GM19455 (cell line): ENCODE data around the gene CHST10.
A peak's percentile ranks its signal among the peaks of the same experiment; 100 is the strongest.
"Not testable (repeated sequence)": the region's sequence is repeated elsewhere in the genome, so short reads cannot be mapped to it uniquely, and the experiment has no call there.

Experiments used
- ATAC-seq: cut with Tn5 transposase; IDR thresholded peaks from one replicate; pipeline ENCODE4 v1.9.1; 2021; ENCODE audit not compliant: unreplicated experiment

Gene CHST10

DNA sequence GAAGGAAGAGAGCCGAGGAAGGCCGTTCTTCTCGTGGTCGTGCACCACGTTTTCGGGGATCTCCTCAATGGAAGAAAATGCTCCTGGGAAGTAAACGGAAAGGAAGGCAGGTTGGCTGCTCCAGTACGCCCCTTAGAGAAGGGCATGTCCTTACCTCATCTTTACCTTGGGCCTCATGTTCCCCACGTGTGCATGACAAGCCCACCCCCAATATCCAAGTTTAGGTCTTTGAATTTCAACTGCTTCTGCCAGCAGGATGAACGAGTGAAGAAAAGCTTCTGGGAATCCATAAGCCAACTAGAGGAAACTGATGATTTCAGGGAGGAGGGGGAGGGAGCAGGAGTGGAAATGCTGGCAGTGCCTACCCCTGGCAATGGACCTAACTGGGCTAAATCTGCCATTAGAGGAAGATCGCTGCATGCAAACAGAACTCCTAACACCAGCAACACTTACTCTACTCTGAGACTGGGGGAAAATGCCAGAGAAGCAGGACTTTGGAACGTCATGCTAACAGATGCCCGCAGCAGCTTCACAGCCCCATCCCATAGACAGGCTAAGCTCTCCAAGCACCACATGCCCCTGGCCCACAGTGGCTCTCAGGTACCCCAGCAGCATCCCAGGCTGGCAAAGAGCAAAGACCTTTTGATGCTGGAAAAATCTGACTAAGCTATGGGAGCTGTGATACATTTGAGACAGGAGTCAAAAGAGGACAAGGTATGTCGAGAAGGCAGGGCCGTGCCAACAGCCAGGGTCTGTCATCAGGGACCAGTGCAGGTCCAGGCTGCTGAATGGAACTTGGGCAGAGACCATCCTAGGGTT, 21.7 kb downstream of the CHST10 start:
- no peak for ATAC-seq

DNA sequence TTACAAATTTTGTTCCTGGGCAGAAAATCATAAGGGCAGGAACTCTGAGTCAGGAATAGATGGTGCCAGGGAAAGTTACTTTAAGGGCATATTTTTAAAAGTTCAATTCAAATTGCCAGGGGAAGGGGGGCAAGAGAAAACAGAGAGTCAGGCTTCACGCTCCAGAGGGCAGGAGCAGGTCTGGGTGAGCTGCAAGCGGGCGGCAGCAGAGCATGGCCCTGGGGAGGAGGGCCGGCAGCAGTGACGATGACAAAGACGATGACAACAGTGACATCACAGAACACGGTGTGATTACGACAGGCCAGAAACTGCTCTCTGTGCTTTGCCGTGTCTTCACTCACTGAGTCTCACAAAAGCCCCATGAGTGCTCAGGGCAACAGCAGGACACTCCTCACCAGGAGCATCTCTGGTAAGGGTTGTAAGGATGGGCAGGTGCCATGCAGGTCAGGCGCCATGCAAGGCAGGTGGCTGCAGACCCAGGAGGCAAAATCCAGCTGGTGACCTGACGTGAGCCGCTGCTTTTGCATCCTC, 23.3 kb downstream of the CHST10 start:
- peak; percentile 35 for ATAC-seq

DNA sequence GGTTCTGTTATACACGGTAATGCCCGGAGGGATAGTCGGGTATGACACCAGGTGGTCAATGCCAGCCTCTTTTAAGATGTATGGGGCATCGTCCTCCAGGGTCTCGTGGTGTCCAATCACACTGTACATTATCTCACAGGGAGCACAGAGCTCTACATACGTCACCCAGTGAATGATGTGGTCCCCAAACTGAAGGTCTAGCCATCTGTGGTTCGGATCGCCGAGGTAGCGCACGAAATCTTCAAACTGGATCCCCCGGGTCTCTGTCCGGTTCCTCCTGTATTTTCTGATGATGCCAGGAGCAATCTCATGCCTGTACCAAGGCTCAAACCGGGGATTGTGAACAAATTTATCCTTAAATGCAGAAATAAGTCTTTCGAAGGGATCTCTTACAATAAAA, 24.1 kb downstream of the CHST10 start:
- no peak for ATAC-seq

DNA sequence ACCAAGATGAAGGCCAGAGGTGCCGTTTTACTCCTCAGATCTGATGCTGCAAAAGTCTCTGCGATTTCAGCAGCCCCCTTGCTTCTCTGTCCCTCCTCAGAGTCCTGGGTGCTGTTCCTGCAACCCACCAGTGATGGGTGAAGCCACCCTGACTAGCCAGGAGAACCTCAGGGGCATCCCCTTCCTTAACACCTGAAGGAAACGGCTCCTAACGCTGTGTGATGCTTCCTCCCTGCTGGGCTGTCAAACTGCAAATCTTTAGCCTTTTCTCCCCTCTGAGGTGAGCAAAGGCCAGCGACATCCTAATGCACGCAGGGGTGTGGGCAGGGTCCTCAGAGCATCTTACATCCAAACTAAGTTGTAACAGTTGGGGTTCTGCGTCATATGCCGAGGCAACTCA, 24.8 kb downstream of the CHST10 start:
- no peak for ATAC-seq

DNA sequence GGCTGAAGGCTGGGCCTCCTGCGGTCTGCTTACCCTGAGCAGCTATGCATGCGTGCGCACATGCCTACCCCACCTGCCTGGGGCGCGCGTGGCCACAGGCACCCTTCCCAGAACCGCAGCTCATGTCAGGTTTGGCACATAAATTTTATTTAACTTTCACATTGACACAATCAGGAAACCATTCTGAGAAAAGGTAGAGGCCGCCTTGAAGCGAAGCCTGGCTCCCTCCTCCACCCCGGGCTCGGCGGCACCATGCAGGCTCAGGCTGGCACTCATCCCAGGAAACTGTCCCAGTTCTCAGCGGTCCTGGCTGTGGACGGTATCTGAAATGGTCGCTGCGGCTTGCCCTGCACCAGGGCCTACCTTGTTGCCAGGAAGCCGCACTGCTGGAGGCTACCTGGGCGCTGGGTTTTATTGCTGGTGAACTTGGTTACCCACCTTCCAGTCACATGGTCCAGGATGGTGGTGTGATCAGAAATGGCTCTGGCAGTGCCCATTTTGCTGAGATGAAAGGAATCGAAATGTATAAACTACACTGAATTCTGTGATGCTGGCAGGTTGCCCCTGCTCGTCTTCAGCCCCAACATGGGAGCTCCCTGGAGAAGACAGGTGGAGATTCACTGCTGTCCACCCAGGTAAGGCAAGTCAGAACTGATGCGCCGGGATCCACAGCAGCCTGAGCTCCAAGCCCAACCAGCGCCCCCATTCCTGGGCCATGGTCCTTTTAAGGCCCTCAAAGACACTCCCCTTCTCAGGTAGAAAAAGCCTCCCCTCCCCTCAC, 25.5 kb downstream of the CHST10 start:
- no peak for ATAC-seq

DNA sequence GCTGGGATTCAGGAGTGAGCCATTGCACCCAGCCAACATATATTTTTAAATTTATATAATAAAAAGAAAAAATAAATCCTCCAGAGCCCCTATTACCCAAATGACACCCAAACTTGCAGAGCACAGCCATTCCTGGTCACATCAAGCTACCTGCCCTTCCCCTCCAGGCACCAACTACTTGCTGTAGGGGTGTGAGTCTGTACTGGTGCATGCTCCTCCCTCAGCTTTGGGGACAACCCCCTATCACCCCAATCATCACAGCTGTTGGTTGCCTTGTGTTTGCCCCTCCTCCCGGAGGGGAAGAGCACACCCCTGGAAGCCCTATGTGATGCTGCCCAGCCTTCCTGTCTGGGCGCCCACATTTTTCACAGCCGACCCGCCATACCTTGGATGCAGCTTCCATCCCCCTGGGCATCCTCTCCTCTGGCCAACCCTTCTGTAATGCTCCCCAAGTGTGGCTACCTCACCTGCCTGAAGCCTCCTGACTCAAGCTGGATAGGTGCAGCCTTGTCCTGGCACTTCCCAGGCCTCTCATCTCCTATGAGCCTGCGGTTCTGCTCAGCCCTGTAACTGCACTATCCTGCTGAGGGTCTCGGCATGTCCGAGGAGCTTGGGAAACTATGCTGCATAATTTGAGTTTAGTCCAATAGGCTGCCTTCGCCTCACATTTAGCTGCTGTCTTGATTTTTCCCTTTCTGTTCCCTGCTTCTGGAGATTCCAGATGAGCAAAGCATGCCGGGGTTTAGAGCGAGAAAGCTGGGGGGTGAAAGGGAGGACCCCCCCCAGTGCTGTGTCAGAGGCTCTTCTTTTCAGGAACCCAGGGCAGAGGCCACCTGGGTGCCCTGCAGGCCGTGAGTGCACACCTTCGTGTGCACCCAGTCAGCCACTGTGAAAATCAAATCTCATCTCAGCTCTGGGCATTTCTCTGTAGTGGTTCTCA, 27.2 kb downstream of the CHST10 start:
- ATAC-seq, result no peak

DNA sequence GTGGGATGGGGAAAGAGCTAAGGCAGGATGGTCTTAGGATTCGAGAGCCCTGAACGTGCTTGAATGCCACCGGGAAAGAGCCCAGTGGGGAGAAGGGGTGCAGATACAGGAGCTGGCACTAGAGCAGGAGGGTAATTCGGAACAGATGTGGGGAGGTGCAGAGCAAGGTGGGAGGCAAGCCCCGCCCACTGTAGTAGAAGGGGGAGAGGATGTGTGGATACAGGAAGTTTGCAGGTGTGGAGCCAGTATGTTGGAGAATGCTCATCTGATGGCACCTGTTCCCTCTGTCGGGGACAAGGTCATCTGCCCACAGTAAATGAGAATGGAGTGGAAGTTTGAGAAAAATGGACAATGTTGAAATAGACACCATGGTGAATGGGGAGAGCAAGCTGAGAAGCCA, 28.8 kb downstream of the CHST10 start:
- ATAC-seq, result no peak

DNA sequence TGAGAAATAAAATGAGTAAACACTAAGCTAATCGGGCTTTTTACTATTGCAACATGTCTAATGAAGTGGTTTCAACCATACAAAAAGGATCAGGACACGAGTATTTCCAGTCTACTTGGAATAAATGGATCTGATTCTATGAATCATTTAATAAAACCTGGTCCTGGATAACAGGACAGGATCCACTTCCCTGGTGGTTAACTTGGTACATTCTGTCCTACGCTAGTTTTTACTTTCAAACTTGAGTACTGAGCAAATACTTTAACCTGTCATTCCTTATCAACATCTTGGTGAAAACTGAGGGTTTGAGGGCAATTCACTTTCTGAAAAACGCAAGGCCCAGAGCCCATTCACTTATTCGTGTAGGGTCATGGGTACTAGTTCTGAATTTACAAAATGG, 33.5 kb downstream of the CHST10 start:
- no peak for ATAC-seq

DNA sequence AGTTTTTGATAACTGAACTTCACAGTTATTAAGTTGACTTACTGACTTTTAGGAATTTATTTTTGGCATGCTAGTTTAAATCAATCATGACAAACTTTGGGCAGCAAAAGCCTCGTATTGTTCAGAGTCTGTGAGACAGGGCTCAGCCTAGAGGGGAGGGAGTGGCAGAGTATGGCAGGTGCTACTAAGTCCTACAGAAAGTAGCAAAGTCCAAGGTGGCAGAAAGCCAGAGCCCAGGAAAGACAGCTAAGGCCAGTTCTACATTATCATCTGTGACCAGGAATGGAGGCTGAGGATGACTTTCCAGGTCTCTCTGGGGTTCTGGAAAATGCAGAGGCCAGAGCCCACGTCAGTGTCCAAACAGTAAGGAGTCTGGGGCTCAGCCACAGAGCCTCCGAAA, 34.2 kb downstream of the CHST10 start:
- ATAC-seq, result no peak

DNA sequence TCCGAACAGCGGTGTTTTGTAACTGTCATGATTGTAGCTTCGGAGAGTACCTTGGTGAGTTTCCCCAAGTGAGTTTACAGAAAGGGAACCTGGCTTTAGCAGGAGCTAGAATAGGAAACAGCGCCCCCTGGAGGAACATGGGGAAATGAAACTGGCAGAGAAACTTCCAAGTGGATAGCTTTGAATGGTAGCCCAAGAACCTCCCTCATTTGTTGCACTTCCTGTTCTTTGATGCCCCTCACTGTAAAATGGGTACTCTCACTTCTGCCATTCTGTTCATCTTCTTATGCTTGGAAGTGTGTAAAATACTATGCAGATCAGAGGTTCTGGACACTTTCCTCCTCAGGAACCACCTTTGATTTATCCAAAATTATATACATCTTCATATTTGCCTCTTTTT, 36.2 kb downstream of the CHST10 start:
- no peak for ATAC-seq

DNA sequence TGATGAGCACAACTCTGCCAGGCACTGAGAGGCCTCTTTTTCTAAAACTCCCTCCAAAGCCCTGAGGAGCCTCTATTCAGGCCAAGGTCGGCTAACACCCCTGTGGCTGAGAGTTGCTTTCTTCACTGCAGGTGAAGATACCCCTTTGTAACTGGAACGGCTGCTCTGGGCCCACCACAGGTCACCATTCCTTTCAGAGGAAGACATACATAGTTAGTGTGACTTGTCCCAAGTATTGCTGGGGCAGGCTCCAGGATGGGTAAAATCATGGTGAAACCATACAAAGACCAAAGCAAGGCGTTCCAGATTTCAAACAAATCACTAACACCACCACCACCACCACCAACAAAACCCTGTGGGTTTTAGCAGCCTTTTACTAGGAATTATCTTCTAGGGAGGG, 36.8 kb downstream of the CHST10 start:
- no peak for ATAC-seq

DNA sequence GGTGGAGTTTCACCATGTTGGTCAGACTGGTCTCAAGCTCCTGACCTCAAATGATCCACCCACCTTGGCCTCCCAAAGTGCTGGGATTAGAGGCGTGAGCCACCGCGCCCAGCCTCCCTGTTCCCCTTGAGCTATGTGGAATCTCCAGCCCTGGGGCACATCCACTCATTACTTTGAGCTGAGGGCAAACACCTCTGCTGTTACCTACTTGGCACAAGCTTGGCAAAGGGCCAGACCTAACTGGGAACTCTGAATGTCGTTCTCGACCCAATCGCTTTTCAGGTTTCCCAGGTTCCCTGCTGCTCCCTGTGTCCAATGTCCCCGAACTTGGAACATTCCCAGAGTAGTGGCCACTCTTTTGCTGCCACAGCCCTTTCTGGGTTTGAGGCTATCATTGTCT, 40.6 kb downstream of the CHST10 start:
- no peak for ATAC-seq

DNA sequence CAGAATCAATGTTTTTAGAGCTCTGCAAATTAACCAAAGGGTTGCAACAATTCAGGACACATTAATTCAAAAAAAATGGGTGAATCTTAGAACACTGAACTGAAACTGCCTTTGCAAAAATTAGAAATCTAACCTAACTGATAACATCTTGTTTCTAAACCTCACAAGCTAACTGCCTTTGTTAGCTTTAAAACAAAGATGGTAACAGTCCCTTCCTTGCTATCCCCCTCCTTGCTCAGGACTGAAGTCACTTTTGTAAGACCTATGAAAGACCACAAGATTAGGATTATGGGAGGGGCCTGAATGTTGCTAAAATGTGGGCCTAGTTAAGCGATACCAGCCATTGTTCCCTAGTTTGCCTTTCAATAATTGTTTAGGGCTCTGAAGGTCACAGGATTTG, 50.3 kb downstream of the CHST10 start:
- ATAC-seq, result no peak

DNA sequence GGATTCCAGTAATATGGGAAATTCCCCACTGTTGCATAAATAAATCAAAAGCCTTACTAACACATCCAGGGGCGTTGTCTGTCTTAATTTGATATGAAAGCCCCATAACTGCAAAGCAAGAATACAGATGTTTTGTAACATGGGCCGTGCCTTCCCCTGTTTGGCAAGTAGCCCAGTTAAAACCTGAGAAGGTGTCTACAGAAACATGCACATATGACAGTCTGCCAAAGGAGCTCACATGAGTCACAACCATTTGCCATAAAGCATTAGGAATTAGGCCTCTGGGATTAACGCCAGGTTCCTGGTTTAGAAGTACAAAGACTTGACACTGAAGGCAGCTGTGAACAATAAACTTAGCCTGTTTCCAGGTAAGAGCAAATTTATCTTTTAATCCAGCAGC, 52.0 kb downstream of the CHST10 start:
- no peak for ATAC-seq

DNA sequence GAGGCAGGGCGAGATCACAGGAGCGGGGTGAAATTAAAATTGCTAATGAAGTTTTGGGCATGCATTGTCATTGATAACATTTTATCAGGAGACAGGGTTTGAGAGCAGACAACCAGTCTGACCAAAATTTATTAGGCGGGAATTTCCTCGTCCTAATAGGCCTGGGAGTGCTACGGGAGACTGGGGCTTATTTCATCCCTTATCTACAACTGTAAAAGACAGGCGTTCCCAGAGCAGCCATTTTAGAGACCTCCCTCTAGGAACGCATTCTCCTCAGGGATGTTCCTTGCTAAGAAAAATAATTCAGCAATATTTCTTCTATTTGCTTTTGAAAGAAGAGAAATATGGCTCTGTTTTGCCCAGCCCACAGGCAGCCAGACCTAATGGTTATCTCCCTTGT, 55.2 kb downstream of the CHST10 start:
- not testable (repeated sequence) for ATAC-seq

DNA sequence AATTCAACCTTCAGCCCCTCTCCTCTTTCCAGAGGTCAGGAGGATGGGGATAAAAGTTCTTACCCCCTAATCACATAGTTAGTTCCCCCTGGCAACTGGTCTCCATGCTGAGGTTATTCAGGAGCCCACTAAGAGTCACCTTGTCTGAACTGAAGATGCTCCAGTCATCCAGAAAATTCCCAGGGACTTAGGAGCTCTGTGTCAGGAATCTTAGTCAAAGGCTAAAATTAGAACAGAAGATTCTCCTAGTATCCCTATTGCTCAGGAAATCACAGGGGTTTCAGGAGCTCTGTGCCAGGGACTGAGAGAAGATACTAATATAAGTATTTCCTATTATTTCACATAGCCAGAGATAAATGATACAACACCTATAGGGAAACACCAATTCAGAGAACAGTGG, 57.9 kb downstream of the CHST10 start:
- no peak for ATAC-seq

DNA sequence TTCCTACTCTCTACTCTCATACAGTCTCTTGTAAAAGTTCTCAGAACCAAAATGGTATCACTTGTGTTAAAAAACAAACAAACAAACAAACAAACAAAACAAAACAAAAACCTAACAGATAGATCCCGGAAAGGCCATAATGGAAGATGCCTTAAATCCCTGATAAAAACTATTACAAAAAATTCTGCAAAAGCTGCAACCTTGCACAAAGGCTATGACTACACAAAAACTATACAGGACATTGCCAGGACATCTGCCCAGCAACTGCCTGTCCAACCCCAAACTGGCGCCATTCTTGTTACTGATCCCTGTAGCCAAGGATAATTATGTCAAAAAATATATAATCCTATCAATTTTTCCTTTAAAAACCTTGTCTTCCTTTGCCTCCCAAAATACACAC, 58.9 kb downstream of the CHST10 start:
- no peak for ATAC-seq

DNA sequence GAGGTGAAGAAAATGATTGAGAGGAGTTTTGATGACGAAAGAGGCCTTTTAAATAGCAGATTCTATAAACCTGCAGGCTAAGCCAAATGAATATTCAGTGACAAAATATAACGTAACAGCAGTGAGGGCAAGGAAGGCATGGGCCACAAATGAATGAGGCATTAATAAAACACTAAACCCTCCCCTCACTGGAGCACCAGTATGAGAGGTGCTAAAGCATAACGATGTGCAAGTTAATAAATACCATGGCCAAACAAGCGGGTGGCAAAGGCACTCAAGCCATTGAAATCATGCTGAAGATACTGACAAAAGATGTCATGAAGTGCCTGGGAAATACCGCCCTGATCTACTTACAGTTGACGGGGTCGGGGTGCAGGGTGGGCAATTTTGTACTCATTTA, 64.9 kb downstream of the CHST10 start:
- ATAC-seq, result no peak

DNA sequence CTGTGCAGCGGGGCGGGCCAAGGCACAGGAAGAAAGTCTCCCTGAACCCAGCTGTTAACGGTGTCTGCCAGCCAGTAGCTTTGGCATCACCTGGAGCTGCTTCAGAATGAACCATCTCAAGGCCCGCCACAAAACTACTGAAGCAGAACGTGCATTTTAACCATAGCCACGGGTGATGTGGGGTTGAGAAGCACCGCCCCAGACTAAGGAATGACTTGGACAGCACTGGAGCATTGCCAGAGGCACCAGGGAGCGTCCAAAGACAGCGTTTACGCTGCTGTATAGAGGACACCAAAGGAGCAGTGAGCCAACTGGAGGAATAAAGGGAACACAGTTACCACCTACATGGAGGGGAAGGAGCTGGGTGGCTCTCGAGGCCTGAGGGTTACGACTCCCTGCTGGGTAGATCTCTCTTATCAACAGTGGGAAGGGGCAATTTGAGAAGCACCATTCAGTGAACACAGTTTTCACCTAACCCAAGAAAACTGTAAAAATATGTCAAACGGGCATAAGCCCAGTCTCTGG, 66.7 kb downstream of the CHST10 start:
- ATAC-seq, result no peak

DNA sequence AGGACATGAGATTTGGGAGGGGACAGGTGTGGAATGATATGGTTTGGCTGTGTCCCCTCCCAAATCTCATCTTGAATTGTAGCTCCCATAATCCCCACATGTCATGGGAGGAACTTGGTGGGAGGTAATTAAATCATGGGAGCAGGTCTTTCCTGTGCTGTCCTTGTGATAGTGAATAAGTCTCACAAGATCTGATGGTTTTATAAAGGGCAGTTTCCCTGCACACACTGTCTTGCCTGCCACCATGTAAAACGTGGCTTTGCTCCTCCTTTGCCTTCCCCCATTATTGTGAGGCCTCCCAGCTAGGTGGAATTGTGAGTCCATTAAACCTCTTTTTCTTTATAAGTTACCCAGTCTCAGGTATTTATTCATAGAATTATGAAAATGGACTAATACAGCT, 72.3 kb downstream of the CHST10 start:
- not testable (repeated sequence) for ATAC-seq

DNA sequence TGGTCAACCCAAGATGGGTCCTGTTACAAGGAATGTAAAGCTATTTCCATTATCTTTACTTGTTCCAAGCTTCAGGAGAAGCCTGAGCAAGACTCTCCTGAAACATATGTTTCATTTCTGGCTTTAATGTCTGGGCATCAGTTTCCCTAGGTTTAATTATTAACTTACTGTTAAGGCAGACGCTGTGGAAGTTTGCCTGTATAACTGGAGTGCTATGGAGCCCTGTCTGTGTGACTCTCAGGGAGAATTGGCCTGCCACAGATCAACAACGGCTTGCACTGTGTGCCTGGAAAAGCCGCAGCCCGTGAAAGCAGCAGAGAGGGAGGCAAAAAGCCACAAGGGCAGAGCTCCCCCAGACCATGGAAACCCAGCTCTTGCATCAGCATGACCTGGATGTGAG, 73.0 kb downstream of the CHST10 start:
- no peak for ATAC-seq
